Iris pigment epithelial cell (primary cell): ENCODE results near the gene RNU6-9.

Experiments
- DNase-seq: peaks from one replicate; pipeline ENCODE4 v3.0.0-alpha.2; 2011; ENCODE audit warnings: low read depth

RNU6-9 gene

GRCh38 chr19:919199-920050 is 26.1 kb downstream of the RNU6-9 start:
- no peak for DNase-seq

GRCh38 chr19:920051-920864 is 27.0 kb downstream of the RNU6-9 start:
- peak; percentile 41 for DNase-seq

GRCh38 chr19:924553-925086 is 31.3 kb downstream of the RNU6-9 start:
- no peak for DNase-seq

GRCh38 chr19:925087-925525 is 31.8 kb downstream of the RNU6-9 start:
- peak; percentile 38 for DNase-seq

GRCh38 chr19:925526-926322 is 32.4 kb downstream of the RNU6-9 start, which contains the start of gene ARID3A:
Gene ARID3A, plus strand, starts transcription at chr19:926035. Its CDS starts 3,494 bp downstream, at chr19:929529.
- peak; percentile 84 for DNase-seq

GRCh38 chr19:926323-926588 is 33.0 kb downstream of the RNU6-9 start:
- no peak for DNase-seq

GRCh38 chr19:926589-927350 is 33.5 kb downstream of the RNU6-9 start:
- DNase-seq: peak; percentile 63

- DNase-seq: no peak
Observed at GRCh38 chr19:927351-927779, 34.1 kb downstream of the RNU6-9 start.

GRCh38 chr19:927780-928401 is 34.6 kb downstream of the RNU6-9 start:
- DNase-seq: no peak

- peak; percentile 59 for DNase-seq
Observed at GRCh38 chr19:928471-929202, 35.4 kb downstream of the RNU6-9 start.

- no peak for DNase-seq
Observed at GRCh38 chr19:929203-929890, 36.1 kb downstream of the RNU6-9 start.

- no peak for DNase-seq
Observed at GRCh38 chr19:929891-930258, 36.6 kb downstream of the RNU6-9 start.

GRCh38 chr19:931860-932647 is 38.8 kb downstream of the RNU6-9 start:
- no peak for DNase-seq

GRCh38 chr19:932648-933552 is 39.6 kb downstream of the RNU6-9 start:
- DNase-seq: peak; percentile 94

- DNase-seq: no peak
Observed at GRCh38 chr19:933553-933882, 40.2 kb downstream of the RNU6-9 start.

- no peak for DNase-seq
Observed at GRCh38 chr19:934197-934840, 41.0 kb downstream of the RNU6-9 start.

GRCh38 chr19:934865-935479 is 41.7 kb downstream of the RNU6-9 start:
- peak; percentile 70 for DNase-seq
